Keratinocyte (primary cell): ENCODE data around the gene TMCC1.

ENCODE experiments used
- EZH2 ChIP-seq: IDR thresholded peaks from one replicate; pipeline ENCODE4 v1.6.1; 2012; ENCODE audit warnings: inconsistent platforms, mild to moderate bottlenecking, low read length, moderate library complexity
- TF ChIP-seq, protein P1 (sequence below), 3 experiments: IDR thresholded peaks in 1 of 3; conservative IDR thresholded peaks in 1 of 3; optimal IDR thresholded peaks in 1 of 3; 2 replicates in 2 of 3; 3 replicates in 1 of 3; pipeline versions ENCODE3 to v1.5.1; 2011; ENCODE audit warnings: low read length in 3 of 3, mild to moderate bottlenecking in 3 of 3, moderate library complexity in 2 of 3, control low read depth in 1 of 3, inconsistent platforms in 1 of 3; ENCODE audit not compliant: insufficient read depth in 2 of 3; ENCODE audit errors: extremely low read depth in 1 of 3

DNA sequence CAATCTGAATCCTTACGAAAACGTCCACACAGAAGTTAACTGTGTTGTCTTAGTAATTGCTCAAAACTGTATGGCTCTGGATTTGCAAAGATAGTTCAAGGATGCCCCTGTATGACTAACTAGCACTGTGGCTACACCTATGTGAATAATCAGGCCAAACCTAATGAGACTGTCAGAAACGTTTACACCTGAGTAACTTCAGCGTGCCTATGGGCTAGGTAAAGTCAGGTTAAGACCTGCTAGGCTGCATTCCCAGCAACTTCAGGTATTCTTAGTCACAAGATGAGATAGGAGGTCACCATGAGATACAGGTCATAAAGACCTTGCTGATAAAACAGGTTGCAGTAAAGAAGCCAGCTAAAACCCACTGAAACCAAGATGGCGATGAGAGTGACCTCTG is 199.3 kb downstream of the TMCC1 start:
- TF ChIP-seq, protein P1, sequence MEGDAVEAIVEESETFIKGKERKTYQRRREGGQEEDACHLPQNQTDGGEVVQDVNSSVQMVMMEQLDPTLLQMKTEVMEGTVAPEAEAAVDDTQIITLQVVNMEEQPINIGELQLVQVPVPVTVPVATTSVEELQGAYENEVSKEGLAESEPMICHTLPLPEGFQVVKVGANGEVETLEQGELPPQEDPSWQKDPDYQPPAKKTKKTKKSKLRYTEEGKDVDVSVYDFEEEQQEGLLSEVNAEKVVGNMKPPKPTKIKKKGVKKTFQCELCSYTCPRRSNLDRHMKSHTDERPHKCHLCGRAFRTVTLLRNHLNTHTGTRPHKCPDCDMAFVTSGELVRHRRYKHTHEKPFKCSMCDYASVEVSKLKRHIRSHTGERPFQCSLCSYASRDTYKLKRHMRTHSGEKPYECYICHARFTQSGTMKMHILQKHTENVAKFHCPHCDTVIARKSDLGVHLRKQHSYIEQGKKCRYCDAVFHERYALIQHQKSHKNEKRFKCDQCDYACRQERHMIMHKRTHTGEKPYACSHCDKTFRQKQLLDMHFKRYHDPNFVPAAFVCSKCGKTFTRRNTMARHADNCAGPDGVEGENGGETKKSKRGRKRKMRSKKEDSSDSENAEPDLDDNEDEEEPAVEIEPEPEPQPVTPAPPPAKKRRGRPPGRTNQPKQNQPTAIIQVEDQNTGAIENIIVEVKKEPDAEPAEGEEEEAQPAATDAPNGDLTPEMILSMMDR (optimal IDR thresholded peaks at IDR 0.05 in 1 of 3, IDR thresholded peaks at IDR 0.05 in 1 of 3, conservative IDR thresholded peaks at IDR 0.05 in 1 of 3; ENCODE audit: extremely low read depth in 1 of 3, insufficient read depth in 2 of 3, low read length in 3 of 3), result no peak
- no peak for TF ChIP-seq EZH2
